ENCODE data around the gene CFAP77.

- no peak for TF ChIP-seq CTCF (IDR thresholded peaks at IDR 0.05)
- TF ChIP-seq POLR2A (IDR thresholded peaks at IDR 0.05): no peak
- TF ChIP-seq POLR2AphosphoS5 (IDR thresholded peaks at IDR 0.05; ENCODE audit: insufficient read depth in 1 of 2, low read depth in 1 of 2): no peak
Measured at GRCh38 chr9:132589148-132590036, 179.4 kb downstream of the CFAP77 start.
